GM19043 (cell line): ENCODE data around the gene AKR1C4.
"Not testable (repeated sequence)": the region's sequence is repeated elsewhere in the genome, so short reads cannot be mapped to it uniquely, and the experiment has no call there.

Source experiments
- ATAC-seq: cut with Tn5 transposase; IDR thresholded peaks from one replicate; pipeline ENCODE4 v1.9.1; 2021; ENCODE audit warnings: low read depth; ENCODE audit not compliant: unreplicated experiment

Gene AKR1C4

DNA sequence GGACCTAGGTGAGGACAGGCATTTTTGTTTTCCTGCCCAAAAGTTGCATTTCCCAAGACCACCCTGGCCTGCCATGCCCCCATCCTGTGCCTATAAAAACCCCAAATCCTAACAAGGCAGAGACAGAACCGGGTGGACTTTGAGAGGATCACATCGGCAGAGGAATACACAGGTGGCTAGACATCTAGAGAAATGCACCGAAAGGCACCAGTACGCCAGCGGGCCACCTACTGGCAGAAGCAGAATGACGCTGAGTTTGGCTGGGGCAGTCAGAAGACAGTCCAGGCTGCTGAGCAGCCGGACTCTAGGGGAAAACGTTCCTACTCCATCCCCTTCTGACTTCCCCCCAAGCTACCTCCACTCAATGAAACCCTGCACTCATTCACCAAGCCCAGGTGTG, 2.8 kb downstream of the AKR1C4 start:
- ATAC-seq: no peak

DNA sequence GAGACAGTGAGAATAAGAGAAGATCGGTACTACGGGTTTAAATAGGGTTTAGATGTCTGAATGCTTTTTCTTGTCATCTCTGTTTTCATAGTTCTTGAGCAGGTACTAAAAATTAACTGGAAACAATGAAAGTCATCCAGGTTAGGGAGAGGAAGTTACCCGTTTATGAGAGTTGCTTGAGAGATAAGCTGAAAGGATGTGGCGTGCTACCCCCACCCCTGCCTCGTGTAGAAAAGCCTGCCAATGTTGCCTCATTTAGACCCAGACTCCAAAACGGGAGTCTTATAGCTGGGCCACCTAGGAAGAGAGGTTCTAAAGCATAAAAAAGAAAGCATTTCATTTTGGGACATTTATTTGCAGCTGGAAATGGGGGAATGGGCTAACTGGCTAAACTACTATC, 10.2 kb downstream of the AKR1C4 start:
- no peak for ATAC-seq

DNA sequence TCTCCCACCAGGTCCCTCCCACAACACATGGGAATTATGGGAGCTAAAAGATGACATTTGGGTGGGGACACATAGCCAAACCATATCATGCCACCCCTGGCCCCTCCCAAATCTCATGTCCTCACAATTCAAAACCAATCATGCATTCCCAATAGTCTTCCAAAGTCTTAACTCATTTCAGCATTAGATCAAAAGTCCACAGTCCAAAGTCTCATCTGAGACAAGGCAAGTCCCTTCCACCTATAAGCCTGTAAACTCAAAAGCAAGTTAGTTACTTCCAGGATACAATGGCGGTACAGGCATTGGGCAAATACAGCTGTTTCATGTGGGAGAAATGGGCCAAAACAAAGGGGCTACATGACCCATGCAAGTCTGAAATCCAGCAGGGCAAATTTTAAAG, 13.1 kb downstream of the AKR1C4 start:
- not testable (repeated sequence) for ATAC-seq

DNA sequence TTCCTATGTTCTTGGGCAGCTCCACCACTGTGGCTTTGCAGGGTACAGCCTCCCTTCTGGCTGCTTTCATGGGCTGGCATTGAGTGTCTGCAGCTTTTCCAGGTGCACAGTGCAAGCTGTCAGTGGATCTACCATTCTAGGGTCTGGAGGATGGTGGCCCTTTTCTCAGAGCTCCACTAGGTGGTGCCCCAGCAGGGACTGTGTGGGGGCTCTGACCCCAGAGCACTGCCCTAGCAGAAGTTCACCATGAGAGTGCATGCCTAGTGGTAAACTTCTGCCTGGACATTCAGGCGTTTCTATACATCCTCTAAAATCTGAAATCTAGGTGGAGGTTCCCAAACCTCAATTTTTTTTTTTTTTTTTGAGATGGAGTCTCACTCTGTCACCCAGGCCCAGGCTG, 13.6 kb downstream of the AKR1C4 start:
- not testable (repeated sequence) for ATAC-seq

DNA sequence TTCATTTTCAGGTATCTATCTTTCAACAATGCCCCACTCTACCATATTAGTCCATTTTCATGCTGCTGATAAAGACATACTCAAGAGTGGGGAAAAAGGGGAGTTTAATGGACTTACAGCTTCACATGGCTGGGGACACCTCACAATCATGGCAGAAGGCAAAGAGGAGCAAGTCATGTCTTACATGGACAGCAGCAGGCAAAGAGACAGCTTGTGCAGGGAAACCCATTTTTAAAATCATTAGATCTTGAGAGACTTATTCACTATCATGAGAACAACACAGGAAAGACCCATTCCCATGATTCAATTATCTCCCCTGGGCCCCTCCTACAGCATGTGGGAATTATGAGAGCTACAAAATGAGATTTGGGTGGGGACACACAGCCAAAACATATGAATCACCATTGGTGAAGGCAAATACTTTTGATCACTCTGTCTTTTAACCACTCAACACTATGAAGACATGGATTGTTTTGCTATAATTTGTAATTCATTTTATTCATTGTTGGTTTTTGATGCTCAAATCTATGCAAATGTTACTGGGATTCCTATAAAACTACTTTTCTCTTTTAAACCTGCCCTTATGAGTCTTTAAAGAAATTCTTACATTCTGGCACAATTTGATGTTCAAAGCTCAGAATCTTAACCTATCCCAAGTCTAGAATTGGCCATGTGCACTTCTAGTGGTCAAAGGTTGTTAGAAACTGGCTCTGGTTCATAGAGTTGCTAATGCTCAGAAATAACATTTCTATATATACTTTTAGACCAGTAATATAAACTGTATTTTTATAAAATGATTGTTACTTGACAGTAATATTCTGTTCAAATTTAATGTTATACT, 15.3 kb downstream of the AKR1C4 start:
- ATAC-seq: no peak

DNA sequence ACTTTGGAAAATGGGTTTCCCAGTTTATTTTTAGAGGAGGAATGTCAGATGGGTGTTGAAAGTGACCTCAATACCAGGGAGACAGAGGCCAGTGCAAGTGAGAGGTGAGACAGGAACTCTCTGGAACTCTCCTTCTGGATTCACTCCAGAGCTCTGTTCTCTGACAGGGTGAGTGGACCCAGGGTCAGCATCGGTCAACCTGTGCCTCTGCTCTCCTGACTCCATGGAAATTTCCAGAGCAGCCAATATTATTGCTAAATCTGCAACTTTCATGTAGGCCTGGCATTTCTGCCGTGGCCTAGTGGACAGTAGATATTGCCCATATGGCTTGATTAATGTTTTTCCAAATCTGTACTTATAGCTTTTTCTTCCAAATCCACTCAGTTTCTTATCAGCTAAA, 20.2 kb downstream of the AKR1C4 start:
- ATAC-seq: no peak

DNA sequence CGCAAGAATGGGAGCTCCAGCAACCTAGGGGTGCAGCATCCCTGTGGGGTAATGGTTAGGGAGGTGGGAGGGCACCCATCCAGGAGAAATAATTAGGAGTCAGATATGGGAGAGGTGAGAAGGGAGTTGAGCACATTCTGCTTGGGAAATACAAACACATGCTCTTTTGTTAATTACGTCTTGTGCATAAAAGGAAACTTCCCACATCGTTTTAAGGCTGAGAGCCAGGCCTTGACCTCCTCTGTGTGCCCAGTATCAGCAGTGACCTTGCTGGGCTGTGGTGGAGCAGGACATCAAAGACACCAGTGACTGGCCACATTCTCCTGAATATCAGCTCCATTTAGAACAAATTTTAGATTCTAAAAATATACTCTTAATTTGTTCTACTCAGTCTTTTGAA, 22.6 kb downstream of the AKR1C4 start:
- no peak for ATAC-seq

DNA sequence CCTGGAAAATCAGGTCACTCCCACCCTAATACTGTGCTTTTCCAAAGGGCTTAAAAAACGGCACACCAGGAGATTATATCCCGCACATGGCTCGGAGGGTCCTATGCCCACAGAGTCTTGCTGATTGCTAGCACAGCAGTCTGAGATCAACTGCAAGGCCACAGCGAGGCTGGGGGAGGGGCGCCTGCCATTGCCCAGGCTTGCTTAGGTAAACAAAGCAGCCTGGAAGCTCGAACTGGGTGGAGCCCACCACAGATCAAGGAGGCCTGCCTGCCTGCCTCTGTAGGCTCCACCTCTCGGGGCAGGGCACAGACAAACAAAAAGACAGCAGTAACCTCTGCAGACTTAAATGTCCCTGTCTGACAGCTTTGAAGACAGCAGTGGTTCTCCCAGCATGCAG, 26.3 kb downstream of the AKR1C4 start:
- ATAC-seq: not testable (repeated sequence)

DNA sequence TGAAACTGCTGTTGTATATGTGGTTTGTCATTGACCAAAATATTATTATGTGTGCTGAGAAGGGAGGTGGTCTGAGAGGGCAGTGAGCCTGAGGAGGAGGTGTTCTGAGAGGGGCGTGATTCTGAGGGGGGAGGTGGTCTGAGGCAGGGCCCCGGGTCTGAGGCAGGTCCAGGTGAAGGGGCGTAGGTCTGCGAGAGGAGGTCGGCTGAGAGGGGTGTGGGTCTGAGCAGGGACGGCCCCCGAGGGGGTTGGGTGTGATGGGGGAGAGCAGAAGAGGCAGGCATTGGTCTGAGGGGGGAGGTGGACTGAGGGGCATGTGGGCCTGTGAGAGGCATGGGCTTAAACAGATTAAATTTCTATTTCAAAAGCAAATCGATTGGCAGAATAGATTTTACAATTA, 32.4 kb downstream of the AKR1C4 start:
- no peak for ATAC-seq

DNA sequence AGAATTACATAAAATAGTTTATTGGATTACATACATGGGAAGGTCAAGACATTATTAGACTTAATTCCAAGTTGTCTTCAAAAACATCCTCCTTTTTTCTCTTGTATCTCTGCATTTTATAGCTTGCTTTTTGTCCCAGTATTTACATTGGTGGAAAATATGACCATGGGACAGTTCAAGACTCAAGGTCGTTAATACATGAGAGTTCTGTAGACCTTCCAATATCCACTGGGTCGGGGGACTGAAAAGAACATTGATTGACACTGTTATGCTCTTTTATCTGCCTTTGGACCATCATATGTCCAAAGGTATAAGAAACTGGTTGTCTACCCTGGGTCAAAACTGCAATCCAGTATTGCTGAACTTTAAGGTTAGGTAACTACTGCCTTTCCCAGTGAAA, 36.7 kb downstream of the AKR1C4 start:
- no peak for ATAC-seq

DNA sequence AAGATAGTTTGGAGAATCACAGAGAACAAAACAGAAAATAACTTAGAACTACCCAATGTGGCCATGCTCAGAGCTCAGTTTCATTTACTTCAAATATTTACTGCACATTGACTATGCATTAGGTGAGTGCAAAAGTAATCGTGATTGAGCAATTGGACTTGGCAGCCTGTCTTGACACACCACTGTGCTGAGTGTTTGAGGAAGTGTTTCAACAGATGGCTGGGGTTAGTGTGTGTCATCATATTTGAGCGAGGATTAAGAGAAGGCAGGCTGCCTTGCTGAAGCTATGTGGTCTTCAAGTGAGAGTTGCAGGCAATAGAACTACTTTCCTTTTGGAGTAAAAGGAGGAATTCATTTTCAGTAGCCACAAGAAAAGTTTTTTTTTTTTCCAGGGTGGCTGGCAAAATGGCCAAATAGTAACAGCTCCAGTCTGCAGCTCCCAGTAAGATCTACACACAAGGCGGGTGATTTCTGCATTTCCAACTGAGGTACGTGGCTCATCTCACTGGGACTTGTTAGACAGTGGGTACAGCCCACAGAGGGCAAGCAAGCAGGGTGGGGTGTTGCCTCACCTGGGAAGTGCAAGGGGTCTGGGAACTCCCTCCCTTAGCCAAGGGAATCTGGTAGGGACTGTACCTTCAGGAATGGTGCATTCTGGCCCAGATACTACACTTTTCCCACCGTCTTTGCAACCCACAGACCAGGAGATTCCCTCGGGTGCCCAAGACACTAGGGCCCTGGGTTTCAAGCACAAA, 37.6 kb downstream of the AKR1C4 start:
- no peak for ATAC-seq

DNA sequence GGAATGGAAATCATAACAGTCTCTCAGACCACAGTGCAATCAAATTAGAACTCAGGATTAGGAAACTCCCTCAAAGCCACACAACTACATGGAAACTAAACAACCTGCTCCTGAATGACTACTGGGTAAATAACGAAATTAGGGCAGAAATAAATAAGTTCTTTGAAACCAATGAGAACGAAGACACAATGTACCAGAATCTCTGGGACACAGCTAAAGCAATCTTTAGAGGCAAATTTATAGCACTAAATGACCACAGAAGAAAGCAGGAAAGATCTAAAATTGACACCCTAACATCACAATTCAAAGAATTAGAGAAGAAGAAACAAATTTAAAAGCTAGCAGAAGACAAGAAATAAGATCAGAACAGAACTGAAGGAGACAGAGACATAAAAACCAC, 40.9 kb downstream of the AKR1C4 start:
- ATAC-seq: not testable (repeated sequence)

DNA sequence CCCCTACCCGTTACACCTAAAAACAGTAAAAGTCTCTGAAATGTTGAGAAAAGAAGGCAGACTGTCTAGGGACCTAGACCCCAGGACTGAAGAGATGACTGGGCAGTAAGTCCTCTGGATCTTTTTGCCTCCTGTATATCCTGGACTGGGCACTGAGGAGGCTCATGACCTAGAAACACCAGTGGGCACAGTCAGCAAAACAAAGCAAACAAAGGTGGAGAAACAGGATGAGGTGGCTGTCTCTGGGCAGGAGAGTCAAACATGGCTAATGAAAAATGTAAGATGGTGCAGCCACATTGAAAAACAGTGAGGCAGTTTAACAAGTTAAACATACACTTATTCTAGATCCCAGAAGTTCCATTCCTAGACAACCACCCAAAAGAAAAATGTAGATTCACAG, 45.9 kb downstream of the AKR1C4 start:
- ATAC-seq: no peak

DNA sequence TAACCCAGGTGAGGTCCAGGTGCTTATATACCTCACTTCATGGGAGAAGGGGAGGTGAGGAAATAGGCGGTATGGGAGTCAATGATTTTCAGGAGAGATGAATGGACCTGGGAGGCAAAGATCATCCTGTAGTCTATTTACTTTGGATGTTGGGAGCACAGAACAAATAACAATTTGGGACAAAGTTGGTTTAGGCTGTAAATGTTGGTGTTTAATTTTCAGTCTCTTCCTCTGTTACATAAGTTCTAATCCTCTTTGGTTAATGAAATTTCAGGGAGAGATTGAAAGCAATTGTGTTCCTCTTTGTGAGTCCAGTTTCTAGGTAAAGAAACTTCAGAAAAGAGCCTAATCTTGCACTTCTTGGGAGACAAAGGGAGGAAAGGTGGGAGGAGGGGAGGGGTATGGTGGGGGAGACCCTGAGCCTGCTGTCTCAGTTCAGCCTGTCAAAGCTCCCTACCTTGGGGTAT, 46.9 kb downstream of the AKR1C4 start:
- ATAC-seq: no peak

DNA sequence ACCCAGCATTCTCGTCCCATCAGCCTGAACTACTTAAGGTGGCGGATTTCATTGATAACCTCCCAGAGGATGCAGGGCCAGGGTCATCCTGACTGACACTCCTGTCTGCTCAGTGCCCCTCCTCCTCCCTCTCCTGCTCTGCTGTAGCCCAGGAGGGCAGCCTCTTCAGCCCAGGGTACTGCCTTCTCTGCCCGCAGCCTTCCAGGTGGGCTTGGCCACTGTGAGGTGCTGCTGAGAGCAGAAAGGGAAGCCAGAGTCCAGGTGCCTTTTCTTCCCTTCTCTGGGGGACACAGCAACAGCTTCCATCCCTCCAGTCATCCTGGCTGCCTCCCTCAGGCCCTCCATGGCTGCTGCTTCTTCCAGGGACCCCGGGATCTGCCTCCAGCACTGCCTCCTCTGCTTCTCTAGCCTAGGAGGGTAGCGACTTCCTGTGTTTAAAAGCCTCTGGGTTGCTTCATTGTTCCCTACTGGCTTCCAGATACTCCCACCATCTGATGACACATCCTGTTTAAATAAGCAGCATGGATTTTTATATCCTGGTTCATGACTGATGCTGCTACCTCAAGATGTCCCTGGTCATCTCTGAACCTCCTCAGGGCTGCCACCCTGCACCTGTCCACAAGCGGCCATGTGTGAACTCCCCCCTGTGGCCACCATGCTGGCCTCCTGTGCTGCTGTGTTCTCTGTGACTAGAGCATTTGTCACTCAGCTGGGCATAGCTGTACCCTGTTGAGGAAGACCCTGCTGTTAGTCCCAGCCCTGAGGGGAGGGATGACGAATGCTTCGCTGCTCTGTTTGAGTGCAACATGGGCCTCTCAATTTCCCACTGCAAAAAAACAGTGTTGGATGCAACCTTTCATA, 55.8 kb downstream of the AKR1C4 start:
- ATAC-seq: no peak

DNA sequence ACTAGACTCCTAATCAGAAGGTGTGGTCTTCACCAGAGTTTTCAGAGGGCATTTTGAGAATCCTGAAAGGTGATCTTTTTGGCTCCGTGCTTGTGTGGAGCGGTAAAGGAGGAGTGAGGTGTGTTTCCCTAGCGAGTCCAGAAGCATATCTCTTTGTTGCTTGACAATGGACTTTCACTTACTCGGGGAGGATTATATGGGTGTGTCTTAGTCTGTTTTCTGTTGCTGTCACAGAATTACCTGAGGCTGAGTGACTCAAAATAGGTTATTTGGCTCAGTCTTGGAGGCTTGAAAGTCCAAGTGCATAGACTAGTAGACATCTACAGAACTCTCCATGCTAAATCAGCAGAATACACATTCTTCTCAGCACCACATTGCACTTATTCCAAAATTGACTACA, 57.9 kb downstream of the AKR1C4 start:
- ATAC-seq: no peak

DNA sequence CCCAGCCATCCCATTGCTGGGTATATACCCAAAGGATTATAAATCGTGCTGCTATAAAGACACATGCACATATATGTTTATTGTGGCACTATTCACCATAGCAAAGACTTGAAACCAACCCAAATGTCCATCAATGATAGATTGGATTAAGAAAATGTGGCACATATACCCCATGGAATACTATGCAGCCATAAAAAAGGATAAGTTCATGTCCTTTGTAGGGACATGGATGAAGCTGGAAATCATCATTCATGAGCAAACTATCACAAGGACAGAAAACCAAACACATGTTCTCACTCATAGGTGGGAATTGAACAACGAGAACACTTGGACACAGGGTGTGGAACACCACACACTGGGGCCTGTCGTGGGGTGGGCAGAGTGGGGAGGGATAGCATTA, 61.1 kb downstream of the AKR1C4 start:
- not testable (repeated sequence) for ATAC-seq

DNA sequence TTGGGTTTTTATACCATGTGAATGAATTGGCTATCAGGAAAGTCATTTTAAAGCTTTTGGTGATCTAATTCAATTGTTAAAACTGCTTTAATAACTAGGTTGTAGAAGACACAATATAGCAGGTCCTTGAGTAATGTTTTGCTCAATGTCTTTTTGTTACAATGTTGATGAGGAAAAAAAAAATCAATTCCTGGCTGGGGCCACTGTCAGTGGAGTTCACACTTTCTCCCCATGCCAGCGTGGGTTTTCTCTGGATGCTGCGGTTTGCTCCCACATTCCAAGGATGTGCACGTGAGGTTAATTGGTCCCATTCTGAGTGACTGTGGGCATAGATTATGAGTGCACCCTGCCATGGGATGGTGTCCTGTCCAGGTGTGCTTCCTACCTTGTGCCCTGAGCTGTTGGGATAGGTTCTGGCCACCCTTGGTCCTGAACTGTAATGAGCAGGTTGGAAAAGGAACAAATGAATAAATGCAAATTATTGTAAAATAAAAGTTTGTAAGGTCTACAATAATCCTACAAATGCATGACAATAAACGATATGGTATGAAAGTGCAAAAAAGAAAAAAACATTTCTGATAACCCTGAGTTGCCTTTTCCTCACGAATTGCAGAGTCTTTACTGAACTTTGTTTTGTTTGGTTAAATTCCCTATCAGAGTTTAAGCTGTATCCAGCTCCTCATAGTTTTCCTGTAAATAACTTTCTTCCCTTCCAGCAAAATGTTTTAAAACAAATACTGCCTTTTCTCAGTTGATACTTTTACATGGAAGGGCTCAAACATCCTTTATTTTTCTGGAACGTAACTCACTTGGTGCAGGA, 62.7 kb downstream of the AKR1C4 start:
- ATAC-seq: no peak

DNA sequence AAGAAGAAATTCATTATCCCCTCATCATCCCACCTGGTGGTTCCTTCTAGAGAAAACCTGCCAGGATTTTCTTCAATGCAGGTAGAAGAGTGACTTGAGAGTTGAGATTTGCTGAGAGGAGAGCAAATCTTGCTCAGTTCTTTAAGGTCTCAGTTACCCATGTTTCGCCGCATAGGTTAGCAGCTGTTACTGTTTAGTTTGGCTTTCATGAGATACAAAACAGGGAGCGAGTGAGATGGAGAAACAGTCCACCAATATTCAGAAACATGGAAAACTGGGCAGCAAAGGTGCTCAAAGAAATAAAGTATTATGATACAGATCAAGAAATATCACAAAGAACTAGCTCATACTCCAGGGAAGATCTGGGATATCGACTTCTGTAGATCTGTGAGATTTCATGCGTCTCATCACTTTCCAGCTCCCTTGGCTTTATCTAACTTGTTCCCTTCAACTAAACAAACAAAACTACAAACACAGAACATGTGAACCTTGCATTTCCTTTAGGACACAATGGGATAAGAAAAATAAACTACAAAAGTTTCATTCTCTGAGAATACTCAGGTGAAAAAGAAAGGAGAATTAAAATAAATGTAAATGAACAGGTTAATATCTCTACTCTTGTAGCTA, 63.4 kb downstream of the AKR1C4 start:
- ATAC-seq: no peak

DNA sequence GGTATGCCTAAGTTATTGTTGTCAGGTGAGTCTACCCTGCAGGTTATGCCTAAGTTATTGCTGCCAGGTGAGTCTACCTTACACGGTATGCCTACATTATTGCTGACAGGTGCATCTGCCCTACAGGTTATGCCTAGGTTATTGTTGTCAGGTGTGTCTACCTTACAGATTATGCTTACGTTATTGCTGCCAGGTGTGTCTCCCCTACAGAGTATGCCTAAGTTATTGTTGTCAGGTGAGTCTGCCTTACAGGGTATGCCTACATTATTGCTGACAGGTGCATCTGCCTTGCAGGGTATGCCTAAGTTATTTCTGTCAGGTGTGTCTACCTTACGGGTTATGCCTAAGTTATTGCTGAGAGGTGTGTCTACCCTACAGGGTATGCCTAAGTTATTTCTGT, 64.2 kb downstream of the AKR1C4 start:
- ATAC-seq: no peak
